Ascending aorta (tissue), 2 donors: ENCODE measurements around the gene RPL13. TPM values are rescaled to one million over a fixed set of nuclear protein-coding genes. Genes with fewer than 3 reads are reported as not detected.

ENCODE experiments used
- DNase-seq, 2 donors: peaks; one replicate each; pipeline ENCODE4 v3.0.0-alpha.2; 2019; ENCODE audit warnings: low spot score in 2 of 2
- H3K27ac ChIP-seq, 2 donors: fragments of 200-600 bp; sonication (generic); one replicate each; pipeline ENCODE4 v1.5.1; 2016 to 2017; ENCODE audit warnings: mild to moderate bottlenecking in 1 of 2
- H3K27me3 ChIP-seq: fragments of 200-600 bp; sonication (generic); one replicate; pipeline ENCODE4 v1.5.1; 2017
- H3K36me3 ChIP-seq, 2 donors: fragments of 200-600 bp; sonication (generic); one replicate each; pipeline ENCODE4 v1.5.1; 2016
- H3K4me1 ChIP-seq, 2 donors: fragments of 200-600 bp; sonication (generic); one replicate each; pipeline ENCODE4 v1.5.1; 2016 to 2017; ENCODE audit warnings: mild to moderate bottlenecking in 1 of 2
- H3K4me3 ChIP-seq, 2 donors: fragments of 200-600 bp; sonication (generic); one replicate each; pipeline ENCODE4 v1.5.1; 2016 to 2017; ENCODE audit warnings: mild to moderate bottlenecking in 1 of 2
- H3K9me3 ChIP-seq, 2 donors: fragments of 200-600 bp; sonication (generic); one replicate each; pipeline ENCODE4 v1.5.1; 2016
- intact Hi-C: fragments of 100-400 bp; cut with DNase I; formaldehyde crosslinking; loops from one replicate; pipeline ENCODE4 v1.15.1; 2023
- total RNA-seq: library from RNA; depleted of rRNA; stranded (reverse); fragments of >200 nt; gene quantifications from one replicate; pipeline ENCODE4 v1.1.0, GENCODE V29; 2016
- TF ChIP-seq, protein P1 (sequence below), 3 experiments: fragments of 200-600 bp in 2 of 3; fragments of 450-650 bp in 1 of 3; sonication (generic) in 2 of 3; IDR thresholded peaks; one replicate each; pipeline ENCODE4 v1.5.1; 2016 to 2019; ENCODE audit warnings: antibody characterized with exemption in 3 of 3, mild to moderate bottlenecking in 1 of 3, moderate library complexity in 1 of 3

Gene RPL13
- total RNA-seq, 1 donor from 2014 or later, result 8,360 TPM

- DNase-seq, result no peak
- no peaks in the 10 kb centered on the region for H3K27me3 ChIP-seq
- TF ChIP-seq, protein P1, sequence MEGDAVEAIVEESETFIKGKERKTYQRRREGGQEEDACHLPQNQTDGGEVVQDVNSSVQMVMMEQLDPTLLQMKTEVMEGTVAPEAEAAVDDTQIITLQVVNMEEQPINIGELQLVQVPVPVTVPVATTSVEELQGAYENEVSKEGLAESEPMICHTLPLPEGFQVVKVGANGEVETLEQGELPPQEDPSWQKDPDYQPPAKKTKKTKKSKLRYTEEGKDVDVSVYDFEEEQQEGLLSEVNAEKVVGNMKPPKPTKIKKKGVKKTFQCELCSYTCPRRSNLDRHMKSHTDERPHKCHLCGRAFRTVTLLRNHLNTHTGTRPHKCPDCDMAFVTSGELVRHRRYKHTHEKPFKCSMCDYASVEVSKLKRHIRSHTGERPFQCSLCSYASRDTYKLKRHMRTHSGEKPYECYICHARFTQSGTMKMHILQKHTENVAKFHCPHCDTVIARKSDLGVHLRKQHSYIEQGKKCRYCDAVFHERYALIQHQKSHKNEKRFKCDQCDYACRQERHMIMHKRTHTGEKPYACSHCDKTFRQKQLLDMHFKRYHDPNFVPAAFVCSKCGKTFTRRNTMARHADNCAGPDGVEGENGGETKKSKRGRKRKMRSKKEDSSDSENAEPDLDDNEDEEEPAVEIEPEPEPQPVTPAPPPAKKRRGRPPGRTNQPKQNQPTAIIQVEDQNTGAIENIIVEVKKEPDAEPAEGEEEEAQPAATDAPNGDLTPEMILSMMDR (IDR thresholded peaks at IDR 0.05), result no peak
- intact Hi-C loops, result no loop called here
- no peak overlapping the region for H3K27ac ChIP-seq
- H3K4me3 ChIP-seq, result no peak overlapping the region
- no peaks in the 10 kb centered on the region for H3K9me3 ChIP-seq
- peaks cover 72 to 88% of the 10 kb centered on the region in 2 donors for H3K36me3 ChIP-seq
- H3K4me1 ChIP-seq, result no peaks in the 10 kb centered on the region
Measured at GRCh38 chr16:89531821-89532526, 28.5 kb upstream of the RPL13 start.

DNA sequence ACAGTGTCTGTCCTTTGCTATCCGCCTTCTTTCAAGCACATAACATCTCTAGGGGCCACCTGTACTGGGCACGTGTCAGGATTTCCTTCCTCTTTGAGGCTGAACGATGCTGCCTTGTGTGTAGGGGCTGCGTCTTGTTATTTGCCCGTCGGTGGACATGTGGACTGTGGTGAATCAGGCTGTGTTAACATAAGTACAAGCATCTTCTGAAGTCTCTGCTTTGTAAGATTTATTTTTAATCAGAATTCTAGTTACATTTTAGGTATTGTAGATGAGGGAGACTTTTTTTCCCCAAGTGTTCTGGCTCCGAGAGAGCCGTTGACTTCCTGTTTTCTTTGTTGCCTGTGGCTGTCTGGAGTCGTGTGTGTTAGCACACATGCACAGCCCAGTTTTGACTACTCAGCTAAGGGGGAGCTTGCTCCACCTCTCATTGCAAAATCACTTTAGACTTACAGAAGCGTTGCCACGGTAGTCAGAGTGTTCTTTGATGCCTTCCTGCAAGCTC, 26.2 kb upstream of the RPL13 start:
- peaks cover 75 to 87% of the 10 kb centered on the region in 2 donors for H3K36me3 ChIP-seq

DNA sequence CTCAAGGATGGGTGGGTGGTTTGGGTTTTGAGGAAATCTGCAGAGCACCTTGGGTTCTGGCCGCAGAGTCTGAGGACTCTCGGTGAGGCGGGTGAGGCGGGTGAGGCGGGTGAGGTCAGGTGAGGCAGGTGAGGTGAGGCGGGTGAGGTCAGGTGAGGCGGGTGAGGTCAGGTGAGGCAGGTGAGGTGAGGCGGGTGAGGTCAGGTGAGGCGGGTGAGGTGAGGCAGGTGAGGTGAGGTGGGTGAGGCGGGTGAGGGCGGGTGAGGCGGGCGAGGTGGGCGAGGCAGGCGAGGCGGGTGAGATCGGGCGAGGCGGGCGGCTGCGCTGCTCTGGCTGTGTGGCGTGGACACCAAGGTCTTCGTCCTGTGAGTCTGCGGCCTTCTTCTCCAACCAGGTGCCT, 24.1 kb upstream of the RPL13 start:
- Histone ChIP-seq H3K4me1 (no peaks in the 10 kb centered on the region), H3K36me3 (peaks cover 67 to 81% of the 10 kb centered on the region in 2 donors), H3K27me3 (no peaks in the 10 kb centered on the region), H3K27ac (no peak overlapping the region), H3K9me3 (no peaks in the 10 kb centered on the region), H3K4me3 (no peak overlapping the region)
- intact Hi-C loops, result no loop called here
- TF ChIP-seq, protein P1 (IDR thresholded peaks at IDR 0.05), result no peak
- no peak for DNase-seq

More for the DNA sequence above, 26.2 kb upstream of the RPL13 start:
- intact Hi-C loops, result no loop called here
- TF ChIP-seq, protein P1 (IDR thresholded peaks at IDR 0.05), result no peak
- no peak overlapping the region for H3K27ac ChIP-seq
- H3K4me1 ChIP-seq, result no peaks in the 10 kb centered on the region
- H3K27me3 ChIP-seq, result no peaks in the 10 kb centered on the region
- H3K4me3 ChIP-seq, result no peak overlapping the region
- H3K9me3 ChIP-seq, result no peaks in the 10 kb centered on the region
- DNase-seq, result no peak

GRCh38 chr16:89536886-89537548, 23.5 kb upstream of the RPL13 start:
- TF ChIP-seq, protein P1 (IDR thresholded peaks at IDR 0.05), result no peak
- Histone ChIP-seq H3K27me3 (no peaks in the 10 kb centered on the region), H3K36me3 (peaks cover 64 to 81% of the 10 kb centered on the region in 2 donors), H3K9me3 (no peaks in the 10 kb centered on the region), H3K27ac (no peak overlapping the region), H3K4me1 (no peaks in the 10 kb centered on the region), H3K4me3 (no peak overlapping the region)
- DNase-seq, result no peak
- intact Hi-C loops, result no loop called here

DNA sequence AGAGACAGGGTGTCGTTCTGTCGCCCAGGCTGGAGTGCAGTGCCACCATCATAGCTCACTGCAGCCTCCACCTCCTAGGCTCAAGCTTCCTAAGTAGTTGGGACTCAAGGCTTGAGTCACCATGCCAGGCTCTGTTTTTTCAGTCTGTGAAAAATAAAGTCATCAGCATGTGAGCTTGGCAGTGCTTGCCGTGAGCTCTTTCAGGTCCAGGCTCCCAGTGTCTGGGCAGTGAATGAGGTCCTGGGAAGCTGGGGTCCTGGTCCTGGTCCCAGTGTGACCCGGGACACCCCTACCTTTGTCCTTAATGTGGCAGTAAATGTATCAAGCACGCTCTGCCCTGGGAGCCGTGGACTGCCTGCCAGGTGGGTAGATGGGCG, 22.9 kb upstream of the RPL13 start:
- TF ChIP-seq, protein P1 (IDR thresholded peaks at IDR 0.05), result no peak
- Histone ChIP-seq H3K36me3 (peaks cover 59 to 77% of the 10 kb centered on the region in 2 donors), H3K4me3 (no peak overlapping the region), H3K4me1 (no peaks in the 10 kb centered on the region), H3K27me3 (no peaks in the 10 kb centered on the region), H3K27ac (no peak overlapping the region), H3K9me3 (no peaks in the 10 kb centered on the region)
- intact Hi-C loops, result no loop called here
- no peak for DNase-seq
